HG03280 (cell line): ENCODE data around the gene FAM200C.

Experiments used
- ATAC-seq: cut with Tn5 transposase; IDR thresholded peaks from one replicate; pipeline ENCODE4 v1.9.1; 2021; ENCODE audit warnings: mild to moderate bottlenecking, moderate library complexity; ENCODE audit not compliant: unreplicated experiment

Gene FAM200C

DNA sequence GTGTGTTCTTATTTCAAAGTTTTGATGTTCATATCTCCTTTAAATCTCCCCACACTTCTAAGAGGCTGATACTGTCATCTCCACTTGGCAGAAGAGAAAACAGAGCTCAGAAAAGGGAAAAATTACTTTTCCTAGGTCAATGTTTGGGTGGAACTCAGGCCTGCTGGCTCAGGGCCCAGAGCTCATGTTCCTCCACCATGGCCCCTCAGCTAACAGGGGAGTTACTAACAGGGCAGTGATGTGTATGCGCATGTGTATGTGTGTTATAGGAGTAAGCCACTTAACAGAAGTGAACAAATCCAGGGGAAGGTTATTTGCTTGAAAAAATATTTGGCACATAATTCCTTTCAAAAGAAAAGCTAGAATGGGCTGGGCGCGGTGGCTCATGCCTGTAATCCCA is 32.0 kb downstream of the FAM200C start:
- no peak for ATAC-seq

DNA sequence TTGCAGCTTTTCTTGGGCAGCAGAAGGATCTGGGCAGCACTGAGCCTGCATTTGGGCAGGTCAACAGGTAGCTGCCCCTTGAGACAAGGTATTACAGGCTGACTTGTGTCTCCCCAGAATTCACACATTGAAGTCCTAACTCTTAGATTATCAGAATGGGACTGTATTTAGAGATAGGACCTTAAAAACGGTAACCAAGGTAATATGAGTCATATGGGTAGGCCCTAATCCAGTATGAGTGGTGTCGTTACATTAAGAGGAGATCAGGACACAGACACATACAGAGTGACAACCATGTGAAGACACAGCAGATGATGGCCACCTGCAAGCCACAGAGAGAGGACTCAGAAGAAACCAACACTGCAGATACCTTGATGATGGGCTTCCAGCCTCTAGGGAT is 32.6 kb downstream of the FAM200C start:
- no peak for ATAC-seq

GRCh38 chr5:160366230-160366629 is 33.6 kb downstream of the FAM200C start:
- no peak for ATAC-seq

GRCh38 chr5:160363660-160364395 is 36.0 kb downstream of the FAM200C start:
- no peak for ATAC-seq

- no peak for ATAC-seq
These were observed 36.6 kb downstream of the FAM200C start for GRCh38 chr5:160363211-160363610.

- no peak for ATAC-seq
These were observed 38.1 kb downstream of the FAM200C start for GRCh38 chr5:160361624-160362228.

DNA sequence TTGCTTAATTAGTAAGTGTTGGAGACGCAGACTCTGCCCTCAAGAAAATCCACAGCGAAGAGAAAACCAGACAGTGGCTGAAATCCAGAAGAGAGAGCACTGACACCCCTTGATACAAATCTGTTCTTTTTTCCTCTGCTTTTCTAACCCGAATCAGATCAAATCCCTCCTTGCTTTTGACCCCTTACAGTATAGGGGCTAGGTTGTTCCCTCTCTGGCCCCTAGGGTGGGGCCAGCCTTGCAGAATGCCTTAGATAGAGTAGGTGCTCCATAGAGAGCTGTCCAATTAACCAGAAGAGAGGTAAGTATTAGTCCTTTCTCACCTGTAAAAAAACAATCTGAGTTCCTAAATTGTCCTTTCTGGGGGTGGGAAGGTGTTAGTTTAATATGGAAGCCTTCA is 39.5 kb downstream of the FAM200C start:
- ATAC-seq, result no peak

GRCh38 chr5:160359816-160360215 is 40.0 kb downstream of the FAM200C start:
- no peak for ATAC-seq

GRCh38 chr5:160359242-160359641 is 40.6 kb downstream of the FAM200C start:
- no peak for ATAC-seq

- no peak for ATAC-seq
These were observed 41.9 kb downstream of the FAM200C start for GRCh38 chr5:160357861-160358411.

GRCh38 chr5:160357394-160357793 is 42.5 kb downstream of the FAM200C start:
- ATAC-seq, result no peak

DNA sequence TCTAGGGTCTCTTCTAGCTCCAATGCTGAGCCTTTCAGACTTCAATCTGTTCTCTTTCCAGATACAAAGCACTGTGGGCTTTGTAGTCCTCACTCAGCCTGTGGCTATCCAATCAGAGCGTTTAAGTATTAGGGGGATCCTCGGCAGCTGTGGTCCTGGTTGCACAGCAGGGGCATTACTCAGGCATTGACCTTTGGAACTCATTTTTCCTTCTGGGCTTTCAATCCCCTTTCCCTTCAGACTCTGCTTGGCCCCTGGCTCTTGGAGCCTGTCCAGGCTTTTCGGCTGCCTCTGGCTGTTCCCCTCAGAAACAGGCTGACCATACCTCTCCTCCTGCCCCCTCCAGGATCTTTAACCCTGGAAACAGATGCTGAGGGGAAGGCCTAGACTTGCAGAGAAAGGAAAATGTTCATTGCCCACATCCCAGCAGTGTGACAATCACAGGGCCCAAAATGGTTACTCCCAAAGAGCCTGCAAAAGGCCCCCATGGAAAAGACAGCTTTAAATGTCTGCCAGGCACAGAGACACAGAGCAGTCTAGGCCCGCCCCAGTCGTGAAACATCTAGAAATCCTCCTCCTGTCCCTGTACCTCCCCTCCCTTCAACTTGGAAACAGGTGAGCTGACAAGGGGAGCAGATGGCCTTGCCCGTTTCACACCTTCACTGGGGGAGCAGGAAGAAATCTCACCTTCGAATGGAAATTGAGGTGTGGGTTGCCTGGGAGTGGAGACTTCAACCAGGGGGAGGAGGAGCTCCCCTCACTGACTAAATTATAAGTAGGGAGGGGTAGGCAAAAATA is 43.1 kb downstream of the FAM200C start:
- ATAC-seq, result no peak

DNA sequence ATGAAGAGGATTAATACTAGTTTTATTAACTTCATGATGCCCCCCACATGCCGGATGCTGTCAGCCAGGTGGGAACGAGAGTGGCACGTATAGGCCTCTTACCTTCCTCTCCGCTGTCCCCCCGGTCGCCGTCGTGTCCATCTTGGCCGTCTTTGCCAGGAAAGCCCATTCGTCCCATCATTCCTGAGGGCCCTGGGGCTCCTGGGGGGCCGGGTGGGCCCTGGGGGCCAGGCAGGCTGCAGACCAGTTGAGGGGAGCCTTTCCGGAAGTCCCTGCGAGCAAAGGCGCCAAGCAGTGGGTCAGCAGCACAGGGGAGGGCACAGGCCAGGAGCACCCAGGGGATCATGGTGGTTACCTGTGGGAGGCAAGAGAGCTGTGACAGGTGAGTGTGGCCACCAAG is 45.2 kb downstream of the FAM200C start:
- no peak for ATAC-seq

GRCh38 chr5:160353379-160353778 is 46.5 kb downstream of the FAM200C start:
- ATAC-seq, result no peak

DNA sequence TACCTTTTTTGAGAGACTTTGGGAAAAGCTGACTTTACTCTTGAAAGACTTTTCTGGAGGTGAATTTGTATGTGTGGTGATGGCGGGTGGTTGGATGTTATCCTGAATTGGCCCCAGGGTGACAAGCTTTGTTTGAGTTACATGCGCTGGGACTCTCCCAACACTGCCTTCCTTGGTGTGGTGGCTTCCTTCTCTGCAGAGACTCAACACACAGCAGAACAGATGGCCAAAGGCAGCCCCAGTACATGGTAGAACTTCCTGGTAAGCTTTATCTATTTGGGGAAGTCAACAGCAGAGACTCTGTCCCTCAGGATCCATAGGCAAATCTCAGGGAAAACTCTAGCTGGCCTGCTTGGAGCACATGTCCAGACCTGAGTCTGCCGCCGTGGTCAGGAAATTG is 47.5 kb downstream of the FAM200C start:
- ATAC-seq, result no peak

- no peak for ATAC-seq
These were observed 49.9 kb downstream of the FAM200C start for GRCh38 chr5:160349935-160350303.

DNA sequence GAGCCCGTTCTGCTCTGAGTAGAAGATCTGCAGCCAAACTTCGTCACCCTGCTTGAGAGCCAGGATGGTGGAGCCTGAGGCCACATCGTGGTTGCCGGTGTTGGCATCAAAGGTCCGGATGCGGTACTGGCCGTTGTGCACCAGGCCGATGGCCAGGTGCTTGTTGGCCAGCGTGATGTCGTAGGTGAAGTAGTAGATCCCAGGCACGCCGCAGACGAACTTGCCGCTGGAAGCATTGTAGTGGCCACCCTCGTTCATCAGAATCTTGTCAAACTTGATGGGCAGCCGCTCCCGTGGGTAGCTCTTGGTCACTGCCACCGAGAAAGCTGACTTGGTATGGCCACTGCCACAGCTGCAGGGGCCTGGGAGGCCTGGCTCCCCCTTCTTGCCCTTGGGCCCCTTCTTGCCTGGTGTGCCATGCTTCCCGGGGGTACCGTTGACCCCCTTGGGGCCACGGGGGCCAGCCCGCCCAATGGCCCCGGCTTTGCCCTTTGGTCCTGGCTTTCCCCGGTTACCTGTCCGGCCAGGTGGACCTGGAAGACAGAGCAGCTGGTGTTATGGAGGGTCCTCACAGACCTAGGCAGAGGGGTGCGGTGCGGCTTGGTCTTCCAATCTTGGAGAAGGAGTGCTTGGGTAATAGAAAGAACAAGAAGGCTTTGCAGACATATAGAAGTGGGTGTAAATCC is 50.5 kb downstream of the FAM200C start:
- no peak for ATAC-seq

- no peak for ATAC-seq
These were observed 51.8 kb downstream of the FAM200C start for GRCh38 chr5:160348080-160348479.

- ATAC-seq, result no peak
These were observed 52.4 kb downstream of the FAM200C start for GRCh38 chr5:160347448-160347847.
